Activated T-cell treated with anti-CD3 and anti-CD28 coated beads, Interleukin-2, amount 50 U/mL, for 24 hours (primary cell): ENCODE data around the gene ISG15.
A peak's percentile ranks its signal among the peaks of the same experiment; 100 is the strongest.
"Not testable (repeated sequence)": the region's sequence is repeated elsewhere in the genome, so short reads cannot be mapped to it uniquely, and the experiment has no call there.

ENCODE experiments used
- DNase-seq: peaks from one replicate; pipeline ENCODE4 v3.0.0-alpha.2; 2020
- H3K27ac Mint-ChIP-seq: 2 replicates; pipeline ENCODE4 v1.8.0; 2020; ENCODE audit warnings: mild to moderate bottlenecking, mixed read lengths
- H3K27me3 Mint-ChIP-seq: 2 replicates; pipeline ENCODE4 v1.8.0; 2020; ENCODE audit warnings: mixed read lengths
- H3K36me3 Mint-ChIP-seq: 2 replicates; pipeline ENCODE4 v1.8.0; 2020; ENCODE audit warnings: low read depth, mixed read lengths
- H3K4me1 Mint-ChIP-seq: 2 replicates; pipeline ENCODE4 v1.8.0; 2020; ENCODE audit warnings: low read depth, mixed read lengths
- H3K4me3 Mint-ChIP-seq: 2 replicates; pipeline ENCODE4 v1.8.0; 2020; ENCODE audit warnings: mild to moderate bottlenecking, moderate library complexity, mixed read lengths
- H3K9me3 Mint-ChIP-seq: 2 replicates; pipeline ENCODE4 v1.8.0; 2020; ENCODE audit warnings: mixed read lengths

Gene ISG15

DNA sequence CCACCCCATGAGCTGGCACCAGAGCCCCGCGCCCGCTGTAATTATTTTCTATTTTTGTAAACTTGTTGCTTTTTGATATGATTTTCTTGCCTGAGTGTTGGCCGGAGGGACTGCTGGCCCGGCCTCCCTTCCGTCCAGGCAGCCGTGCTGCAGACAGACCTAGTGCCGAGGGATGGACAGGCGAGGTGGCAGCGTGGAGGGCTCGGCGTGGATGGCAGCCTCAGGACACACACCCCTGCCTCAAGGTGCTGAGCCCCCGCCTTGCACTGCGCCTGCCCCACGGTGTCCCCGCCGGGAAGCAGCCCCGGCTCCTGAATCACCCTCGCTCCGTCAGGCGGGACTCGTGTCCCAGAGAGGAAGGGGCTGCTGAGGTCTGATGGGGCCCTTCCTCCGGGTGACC is 41.7 kb downstream of the ISG15 start:
- Mint-ChIP-seq H3K4me3 (no peak overlapping the region), H3K36me3 (peaks cover 2% of the 10 kb centered on the region), H3K27ac (no peak overlapping the region), H3K9me3 (no peaks in the 10 kb centered on the region), H3K27me3 (peaks cover 24% of the 10 kb centered on the region), H3K4me1 (peaks cover 9% of the 10 kb centered on the region)
- no peak for DNase-seq

DNA sequence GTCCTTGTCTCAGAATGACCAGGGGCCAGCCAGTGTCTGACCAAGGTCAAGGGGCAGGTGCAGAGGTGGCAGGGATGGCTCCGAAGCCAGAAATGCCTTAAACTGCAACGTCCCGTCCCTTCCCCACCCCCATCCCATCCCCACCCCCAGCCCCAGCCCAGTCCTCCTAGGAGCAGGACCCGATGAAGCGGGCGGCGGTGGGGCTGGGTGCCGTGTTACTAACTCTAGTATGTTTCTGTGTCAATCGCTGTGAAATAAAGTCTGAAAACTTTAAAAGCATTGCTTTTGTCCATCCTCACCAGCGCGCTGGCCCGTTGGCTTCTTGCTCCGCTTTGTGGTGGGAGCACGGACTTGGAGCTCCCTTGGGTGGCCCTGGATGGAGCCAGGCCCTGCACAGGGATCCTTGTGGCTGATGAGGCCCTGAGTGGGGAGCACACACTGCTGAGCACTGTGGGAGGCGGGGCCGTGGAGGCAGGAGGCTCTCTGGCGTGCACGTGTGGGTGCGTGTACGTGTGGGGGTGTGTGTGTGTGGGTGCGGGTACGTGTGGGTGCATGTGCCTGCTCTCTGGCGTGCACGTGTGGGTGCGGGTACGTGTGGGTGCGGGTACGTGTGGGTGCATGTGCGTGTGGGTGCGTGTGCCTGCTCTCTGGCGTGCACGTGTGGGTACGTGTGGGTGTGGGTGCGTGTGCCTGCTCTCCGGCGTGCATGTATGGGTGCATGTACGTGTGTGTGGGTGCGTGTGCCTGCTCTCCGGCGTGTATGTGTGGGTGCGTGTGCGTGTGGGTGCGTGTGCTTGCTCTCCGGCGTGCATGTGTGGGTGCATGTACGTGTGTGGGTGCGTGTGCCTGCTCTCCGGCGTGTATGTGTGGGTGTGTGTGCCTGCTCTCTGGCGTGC is 42.8 kb downstream of the ISG15 start:
- no peak for DNase-seq
- Mint-ChIP-seq H3K27me3 (peaks cover 30% of the 10 kb centered on the region), H3K4me1 (peaks cover 18% of the 10 kb centered on the region), H3K36me3 (peaks cover 10% of the 10 kb centered on the region), H3K27ac (no peak overlapping the region), H3K9me3 (no peaks in the 10 kb centered on the region), H3K4me3 (no peak overlapping the region)

DNA sequence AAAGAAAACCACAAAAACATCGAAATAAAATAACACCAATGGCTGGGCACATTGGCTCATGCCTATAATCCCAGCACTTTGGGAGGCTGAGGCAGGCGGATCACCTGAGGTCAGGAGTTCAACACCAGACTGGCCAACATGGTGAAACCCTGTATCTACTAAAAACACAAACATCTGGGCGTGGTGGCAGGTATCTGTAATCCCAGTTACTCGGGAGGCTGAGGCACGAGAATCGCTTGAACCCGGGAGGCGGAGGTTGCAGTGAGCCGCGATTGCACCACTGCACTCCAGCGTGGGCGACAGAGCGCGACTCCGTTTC is 44.4 kb downstream of the ISG15 start:
- DNase-seq, H3K4me3 Mint-ChIP-seq, H3K27ac Mint-ChIP-seq, H3K9me3 Mint-ChIP-seq: not testable (repeated sequence)
- peaks cover 26% of the 10 kb centered on the region for H3K4me1 Mint-ChIP-seq
- H3K27me3 Mint-ChIP-seq, result peaks cover 33% of the 10 kb centered on the region
- H3K36me3 Mint-ChIP-seq, result peaks cover 15% of the 10 kb centered on the region

DNA sequence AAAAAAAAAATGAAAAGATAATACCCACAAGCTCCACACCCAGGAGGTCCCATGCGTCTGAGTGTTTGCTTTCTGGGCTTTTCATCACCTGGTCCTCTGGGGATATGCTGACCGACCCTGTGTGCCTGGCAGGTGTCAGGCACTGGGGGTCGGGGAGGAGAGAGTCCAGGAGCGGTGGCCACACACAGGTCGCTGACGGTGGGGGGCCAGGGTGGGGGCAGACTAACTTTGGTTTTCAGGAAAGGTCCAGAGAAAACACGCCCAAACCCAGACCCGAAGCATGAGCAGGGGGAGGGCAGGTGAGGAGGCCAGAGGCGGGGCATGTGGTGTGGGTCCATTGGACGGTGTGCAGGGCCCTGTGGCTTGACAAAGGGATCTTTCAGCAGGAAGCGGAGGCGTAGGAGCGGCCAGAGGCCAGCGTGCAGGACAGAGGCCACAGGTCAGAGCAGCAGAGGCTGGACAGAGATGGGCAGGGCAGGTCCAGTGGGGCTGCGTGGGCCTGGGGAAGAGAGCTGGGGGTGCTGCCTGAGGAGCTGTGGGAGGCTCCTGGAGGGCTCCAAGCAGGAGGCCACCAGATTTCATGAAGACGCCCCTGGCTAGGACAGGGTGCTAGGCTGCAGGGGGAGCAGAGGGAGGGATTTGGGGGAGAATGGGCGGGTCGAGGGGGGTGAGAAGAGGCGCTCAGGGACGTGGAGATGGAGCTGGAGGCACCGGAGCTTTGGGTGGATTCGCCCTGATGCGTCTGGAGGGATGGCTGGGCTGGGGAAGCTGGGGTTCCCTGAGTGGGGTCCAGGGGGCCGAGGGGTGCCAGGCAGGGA is 45.0 kb downstream of the ISG15 start:
- Mint-ChIP-seq H3K9me3 (no peaks in the 10 kb centered on the region), H3K27me3 (peaks cover 33% of the 10 kb centered on the region), H3K4me1 (peaks cover 32% of the 10 kb centered on the region), H3K4me3 (peak overlapping the region; percentile 77), H3K36me3 (peaks cover 18% of the 10 kb centered on the region), H3K27ac (peak overlapping the region; percentile 29)
- no peak for DNase-seq

DNA sequence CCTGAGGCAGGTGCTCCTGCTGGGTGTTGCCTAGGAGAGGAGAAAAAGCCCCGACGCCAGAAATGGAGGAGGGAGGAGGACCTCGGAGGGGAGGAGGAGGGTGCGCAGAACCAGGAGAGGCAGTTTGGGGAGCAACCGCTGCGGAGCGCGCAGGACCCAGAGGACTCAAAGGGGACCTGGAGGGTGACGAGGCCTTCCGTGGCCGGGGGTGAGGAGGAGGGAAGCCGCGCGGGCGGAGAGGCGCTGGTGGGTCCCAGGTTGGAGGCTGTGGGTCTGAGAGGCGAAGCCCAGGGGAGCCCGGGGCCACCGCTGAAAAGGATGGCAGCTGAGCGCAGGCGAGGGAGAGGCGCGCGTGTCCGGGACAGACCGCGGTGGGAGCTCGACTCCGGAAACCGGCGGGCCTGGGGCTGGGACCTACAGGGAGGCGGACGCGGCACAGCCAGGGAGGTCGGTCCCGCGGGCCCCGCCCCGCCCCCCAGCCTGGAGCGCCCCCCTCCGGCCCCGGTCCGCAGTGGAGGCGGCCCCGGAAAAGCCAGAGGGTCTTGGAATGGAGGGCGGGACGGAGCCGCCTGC is 45.7 kb downstream of the ISG15 start:
- no peak for DNase-seq
- peaks cover 37% of the 10 kb centered on the region for H3K4me1 Mint-ChIP-seq
- H3K27me3 Mint-ChIP-seq, result peaks cover 33% of the 10 kb centered on the region
- peak overlapping the region; percentile 77 for H3K4me3 Mint-ChIP-seq
- H3K9me3 Mint-ChIP-seq, result no peaks in the 10 kb centered on the region
- H3K36me3 Mint-ChIP-seq, result peaks cover 18% of the 10 kb centered on the region
- H3K27ac Mint-ChIP-seq, result peak overlapping the region; percentile 29

DNA sequence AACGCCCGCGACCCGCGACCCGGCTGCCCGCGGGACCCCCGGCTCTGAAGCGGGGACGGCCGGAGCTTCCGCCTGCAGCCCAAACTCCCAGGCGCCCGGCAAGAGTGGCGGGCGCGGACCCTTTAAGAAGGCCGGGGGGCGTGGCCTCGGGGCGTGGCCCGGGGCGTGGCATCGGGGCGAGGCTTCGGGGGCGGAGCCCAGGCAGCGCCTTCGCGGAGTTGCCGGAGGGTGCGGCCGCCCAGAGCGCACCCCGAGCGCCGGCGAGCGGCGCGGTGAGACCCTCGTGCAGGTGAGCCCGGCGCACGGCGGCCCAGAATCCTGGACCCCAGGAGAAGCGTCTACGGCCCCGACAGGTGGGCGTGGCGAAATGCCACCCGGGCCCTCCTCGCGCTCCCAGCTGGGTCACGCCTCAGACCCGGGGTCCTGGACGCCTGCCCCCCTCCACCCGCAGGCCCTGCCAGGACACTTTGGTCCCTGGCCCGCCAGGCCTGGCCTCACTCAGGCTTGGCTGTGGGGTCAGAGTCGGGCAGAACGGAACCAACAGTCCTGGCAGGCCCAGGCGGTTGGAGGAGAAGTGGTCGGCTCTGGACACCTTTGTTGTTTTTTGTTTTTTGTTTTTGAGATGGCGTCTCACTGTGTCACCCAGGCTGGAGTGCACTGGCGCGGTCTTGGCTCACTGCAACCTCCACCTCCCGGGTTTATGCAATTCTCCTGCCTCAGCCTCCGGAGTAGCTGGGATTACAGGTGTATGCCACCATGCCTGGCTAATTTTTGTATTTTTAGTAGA is 46.4 kb downstream of the ISG15 start:
- Mint-ChIP-seq H3K27me3 (peaks cover 33% of the 10 kb centered on the region), H3K27ac (peak overlapping the region; percentile 26), H3K4me3 (peak overlapping the region; percentile 85), H3K36me3 (peaks cover 18% of the 10 kb centered on the region), H3K9me3 (no peaks in the 10 kb centered on the region), H3K4me1 (peaks cover 42% of the 10 kb centered on the region)
- DNase-seq, result peak; percentile 99

DNA sequence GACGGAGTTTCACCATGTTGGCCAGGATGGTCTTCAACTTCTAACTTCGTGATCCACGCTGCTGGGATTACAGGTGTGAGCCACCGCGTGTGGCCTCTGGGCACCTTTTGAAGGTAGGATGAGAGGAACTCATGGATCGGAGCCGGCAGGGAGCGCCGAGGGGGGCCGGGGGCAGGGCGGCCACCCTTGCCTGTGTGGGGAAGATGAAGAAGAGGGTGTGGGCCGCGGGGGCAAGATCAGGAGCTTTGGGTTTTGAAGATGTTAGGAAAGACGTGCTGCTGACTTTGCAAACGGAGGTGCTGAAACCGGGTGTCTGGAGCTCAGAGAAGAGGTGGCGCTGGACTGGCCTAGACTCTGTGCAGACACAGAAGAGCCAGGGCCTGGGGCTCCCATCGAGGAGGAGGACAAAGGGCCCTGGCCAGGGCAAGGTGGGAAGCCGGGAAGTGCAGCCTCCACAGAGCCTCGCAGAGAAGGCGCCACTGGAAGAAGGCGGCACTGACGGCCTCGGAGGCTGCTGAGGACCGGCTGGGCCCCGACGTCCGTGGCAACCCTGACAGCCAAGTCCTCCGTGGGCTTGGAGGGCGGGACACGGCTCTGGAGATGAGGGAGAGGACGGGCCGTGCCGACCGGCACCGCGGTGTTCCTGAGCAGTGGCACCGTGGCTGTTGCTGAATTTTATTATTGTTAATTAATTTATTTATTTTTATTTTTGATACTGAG is 47.1 kb downstream of the ISG15 start:
- Mint-ChIP-seq H3K36me3 (peaks cover 16% of the 10 kb centered on the region), H3K9me3 (no peaks in the 10 kb centered on the region), H3K4me1 (peaks cover 45% of the 10 kb centered on the region), H3K27ac (peak overlapping the region; percentile 26), H3K27me3 (peaks cover 33% of the 10 kb centered on the region), H3K4me3 (peak overlapping the region; percentile 85)
- DNase-seq, result no peak

DNA sequence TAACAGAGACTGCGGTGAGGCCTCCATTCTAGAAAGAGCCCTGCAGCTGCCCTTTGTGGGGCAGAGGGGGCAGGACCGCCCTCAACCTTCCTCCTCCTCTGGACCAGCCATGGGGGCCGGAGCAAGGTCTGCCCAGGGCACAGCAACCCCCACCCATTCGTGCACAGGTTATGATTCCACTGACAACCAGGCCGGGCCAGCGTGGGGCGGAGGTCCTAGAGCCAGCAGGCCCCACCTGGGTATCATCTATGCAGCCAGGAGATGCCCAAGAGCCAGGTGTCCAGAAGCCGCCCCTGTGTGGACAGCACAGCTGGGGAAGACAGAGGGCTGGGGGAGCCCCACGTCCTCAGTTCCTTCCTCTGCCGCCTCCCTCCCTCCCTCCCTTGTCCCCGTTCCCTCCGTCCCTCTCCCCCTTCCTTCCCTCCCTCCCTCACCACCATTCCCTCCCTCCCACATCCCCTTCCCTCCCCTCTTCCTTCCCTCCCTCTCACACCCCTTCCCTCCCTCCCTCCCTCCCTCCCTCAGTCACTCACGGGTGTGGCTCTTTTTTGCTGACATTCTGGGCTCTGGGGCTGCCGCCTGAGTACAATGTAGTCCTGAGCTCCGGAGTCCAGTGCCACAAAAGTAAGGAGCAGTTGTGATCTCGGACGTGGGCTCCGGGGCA is 48.5 kb downstream of the ISG15 start:
- H3K4me3 Mint-ChIP-seq, result peak overlapping the region; percentile 85

DNA sequence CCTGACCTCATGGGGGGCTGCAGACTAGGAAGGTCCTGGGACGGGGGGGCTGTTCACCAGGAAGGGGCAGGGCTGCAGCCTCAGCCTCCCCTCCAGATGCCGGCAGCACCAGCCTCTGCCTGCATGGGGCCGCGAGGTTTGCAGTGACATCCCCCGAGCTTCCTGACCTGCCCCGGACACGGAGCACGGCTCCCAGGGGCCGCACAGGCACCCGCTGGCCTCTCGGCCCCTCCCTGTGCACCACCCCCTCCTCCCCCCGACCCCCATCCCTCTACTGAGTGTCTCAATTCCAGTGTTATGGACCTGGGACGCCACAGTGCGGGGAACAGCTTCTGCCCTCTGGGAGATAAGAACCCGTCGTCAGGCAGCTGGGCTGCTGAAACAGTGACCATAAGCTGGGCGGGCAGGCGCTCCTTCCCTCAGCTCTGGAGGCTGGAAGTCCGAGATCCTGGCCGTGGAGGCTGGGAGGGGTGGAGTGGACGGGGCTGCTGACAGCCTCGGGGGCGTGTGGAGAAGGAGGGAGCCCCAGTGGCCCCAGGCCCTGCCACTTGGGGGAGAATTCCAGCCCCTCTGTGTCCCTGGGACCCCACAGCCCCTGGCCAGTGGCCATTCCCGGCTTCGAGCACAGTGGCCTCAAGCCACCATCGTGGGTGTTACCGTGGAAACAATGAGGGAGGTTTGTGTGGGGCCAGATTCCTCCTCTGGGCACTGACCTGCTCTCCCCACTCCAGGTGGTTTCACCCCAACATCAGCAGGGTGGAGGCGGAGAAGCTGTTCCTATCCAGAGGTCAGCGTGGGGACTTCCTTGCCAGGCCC is 49.3 kb downstream of the ISG15 start:
- H3K27me3 Mint-ChIP-seq, result peaks cover 24% of the 10 kb centered on the region
- H3K27ac Mint-ChIP-seq, result peak overlapping the region; percentile 87
- peaks cover 18% of the 10 kb centered on the region for H3K36me3 Mint-ChIP-seq
- peak overlapping the region; percentile 78 for H3K4me3 Mint-ChIP-seq
- H3K9me3 Mint-ChIP-seq, result no peaks in the 10 kb centered on the region
- H3K4me1 Mint-ChIP-seq, result peaks cover 54% of the 10 kb centered on the region
- DNase-seq, result no peak

More for the DNA sequence above, 48.5 kb downstream of the ISG15 start:
- peaks cover 30% of the 10 kb centered on the region for H3K27me3 Mint-ChIP-seq
- H3K36me3 Mint-ChIP-seq, result peaks cover 18% of the 10 kb centered on the region
- peaks cover 54% of the 10 kb centered on the region for H3K4me1 Mint-ChIP-seq
- no peaks in the 10 kb centered on the region for H3K9me3 Mint-ChIP-seq
- peak overlapping the region; percentile 71 for H3K27ac Mint-ChIP-seq
- no peak for DNase-seq

DNA sequence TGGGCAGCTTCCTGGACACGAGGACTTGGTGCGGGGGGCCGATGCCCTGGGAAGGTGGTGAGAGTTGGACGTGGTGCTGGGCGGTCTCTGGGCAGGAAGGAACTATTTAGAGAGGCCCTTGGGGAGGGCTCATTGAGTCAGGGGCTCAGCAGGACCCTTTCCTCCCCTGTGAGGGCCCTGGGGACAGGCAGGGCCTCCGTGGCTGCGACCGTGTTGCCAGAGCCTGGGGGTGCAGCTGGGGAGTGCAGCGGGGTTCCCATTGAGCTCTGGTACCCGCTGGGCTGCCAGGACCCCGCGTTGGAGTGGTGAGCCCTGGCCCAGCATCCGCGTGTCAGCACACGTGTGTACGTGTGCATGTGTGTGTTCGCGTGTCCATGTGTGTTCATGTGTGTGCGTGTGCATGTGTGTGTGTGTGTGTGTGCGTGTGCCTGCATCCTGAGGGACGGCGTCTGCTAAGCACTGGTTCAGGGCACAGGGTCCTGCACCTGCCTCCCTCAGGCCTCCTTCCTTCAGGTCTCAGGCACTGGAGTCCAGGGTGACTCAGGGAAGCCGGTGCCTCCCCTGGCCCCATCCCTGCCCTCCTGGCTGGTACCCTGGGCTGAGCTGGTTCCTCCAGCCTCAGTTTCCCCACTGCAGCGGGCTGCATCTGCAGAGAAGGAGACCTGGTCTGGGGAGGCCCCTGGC is 50.1 kb downstream of the ISG15 start:
- Mint-ChIP-seq H3K27ac (peak overlapping the region; percentile 90), H3K4me1 (peaks cover 57% of the 10 kb centered on the region), H3K9me3 (no peaks in the 10 kb centered on the region), H3K27me3 (peaks cover 16% of the 10 kb centered on the region), H3K4me3 (peak overlapping the region; percentile 78), H3K36me3 (peaks cover 18% of the 10 kb centered on the region)
- DNase-seq, result no peak
